ENCODE measurements around the gene HIP1R.
A peak's percentile ranks its signal among the peaks of the same experiment; 100 is the strongest.

Gene HIP1R

DNA sequence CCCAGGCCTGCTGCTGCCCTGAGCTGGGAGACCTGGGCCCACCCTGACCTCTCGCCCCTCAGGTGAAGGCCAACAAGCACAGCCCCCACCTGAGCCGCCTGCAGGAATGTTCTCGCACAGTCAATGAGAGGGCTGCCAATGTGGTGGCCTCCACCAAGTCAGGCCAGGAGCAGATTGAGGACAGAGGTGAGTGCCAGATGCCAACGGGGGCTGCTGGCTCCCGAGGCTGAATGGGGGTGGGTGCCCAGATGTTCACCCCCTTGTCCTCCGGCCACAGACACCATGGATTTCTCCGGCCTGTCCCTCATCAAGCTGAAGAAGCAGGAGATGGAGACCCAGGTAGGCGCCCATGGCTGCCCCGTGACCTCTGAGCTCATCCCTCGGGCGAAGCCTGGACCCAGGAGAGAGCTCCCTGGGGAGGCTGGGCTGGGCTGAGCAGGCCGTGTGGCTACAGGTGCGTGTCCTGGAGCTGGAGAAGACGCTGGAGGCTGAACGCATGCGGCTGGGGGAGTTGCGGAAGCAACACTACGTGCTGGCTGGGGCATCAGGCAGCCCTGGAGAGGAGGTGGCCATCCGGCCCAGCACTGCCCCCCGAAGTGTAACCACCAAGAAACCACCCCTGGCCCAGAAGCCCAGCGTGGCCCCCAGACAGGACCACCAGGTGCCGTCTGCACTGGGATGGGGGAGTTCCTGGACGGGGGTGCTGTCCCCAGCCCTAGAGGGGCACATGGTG, 25.8 kb downstream of the HIP1R start:
- no peak for DNase-seq

DNA sequence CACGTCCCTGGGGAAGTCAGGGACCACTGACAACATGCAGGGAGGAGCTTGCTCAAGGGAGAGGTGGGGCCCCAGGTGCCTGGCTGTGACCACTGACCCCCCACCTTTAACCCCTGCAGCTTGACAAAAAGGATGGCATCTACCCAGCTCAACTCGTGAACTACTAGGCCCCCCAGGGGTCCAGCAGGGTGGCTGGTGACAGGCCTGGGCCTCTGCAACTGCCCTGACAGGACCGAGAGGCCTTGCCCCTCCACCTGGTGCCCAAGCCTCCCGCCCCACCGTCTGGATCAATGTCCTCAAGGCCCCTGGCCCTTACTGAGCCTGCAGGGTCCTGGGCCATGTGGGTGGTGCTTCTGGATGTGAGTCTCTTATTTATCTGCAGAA, 26.3 kb downstream of the HIP1R start:
- no peak for DNase-seq

DNA sequence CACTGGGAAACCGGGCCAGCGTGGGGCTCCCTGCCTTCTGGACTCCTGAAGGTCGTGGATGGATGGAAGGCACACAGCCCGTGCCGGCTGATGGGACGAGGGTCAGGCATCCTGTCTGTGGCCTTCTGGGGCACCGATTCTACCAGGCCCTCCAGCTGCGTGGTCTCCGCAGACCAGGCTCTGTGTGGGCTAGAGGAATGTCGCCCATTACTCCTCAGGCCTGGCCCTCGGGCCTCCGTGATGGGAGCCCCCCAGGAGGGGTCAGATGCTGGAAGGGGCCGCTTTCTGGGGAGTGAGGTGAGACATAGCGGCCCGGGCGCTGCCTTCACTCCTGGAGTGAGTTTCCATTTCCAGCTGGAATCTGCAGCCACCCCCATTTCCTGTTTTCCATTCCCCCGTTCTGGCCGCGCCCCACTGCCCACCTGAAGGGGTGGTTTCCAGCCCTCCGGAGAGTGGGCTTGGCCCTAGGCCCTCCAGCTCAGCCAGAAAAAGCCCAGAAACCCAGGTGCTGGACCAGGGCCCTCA, 26.9 kb downstream of the HIP1R start:
- no peak for DNase-seq

DNA sequence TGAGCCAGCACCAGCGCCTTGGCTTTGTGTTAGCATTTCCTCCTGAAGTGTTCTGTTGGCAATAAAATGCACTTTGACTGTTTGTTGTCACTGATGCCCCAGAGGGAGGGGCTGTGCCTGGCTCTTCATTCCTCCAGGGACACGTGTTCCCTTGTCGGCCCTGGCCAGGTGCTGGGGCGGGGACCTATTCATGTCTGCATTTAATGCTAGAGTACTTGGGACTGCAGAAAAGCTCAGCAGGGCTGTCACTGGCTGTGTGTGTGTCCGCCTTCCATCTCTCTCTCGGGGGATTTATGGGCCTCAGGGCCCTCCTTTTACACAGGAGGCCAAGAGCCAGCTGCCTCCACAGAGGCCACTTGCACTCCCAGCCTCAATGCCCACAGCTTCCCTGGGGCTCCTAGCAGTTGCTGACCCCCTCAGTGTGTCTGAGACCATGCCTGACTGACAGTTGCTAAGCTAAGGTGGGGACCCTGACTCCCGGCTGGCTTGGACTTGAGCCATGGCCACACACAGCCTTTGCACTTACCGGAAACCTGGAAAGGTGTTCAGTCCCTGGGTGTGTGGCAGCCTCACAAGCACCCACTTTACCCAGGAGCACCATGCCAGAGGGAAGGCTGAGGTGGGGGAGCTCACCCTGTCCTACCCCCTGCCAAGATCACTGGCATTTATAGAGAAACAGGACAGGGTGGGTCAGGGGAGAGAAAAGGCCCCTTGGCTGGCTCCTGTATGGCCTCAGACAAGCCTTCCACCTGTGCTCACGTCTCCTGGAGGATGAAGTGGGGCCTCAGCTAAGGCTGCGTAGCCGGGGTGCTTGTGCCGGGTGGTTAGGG, 27.8 kb downstream of the HIP1R start:
- DNase-seq = peak; percentile 77 to 90

DNA sequence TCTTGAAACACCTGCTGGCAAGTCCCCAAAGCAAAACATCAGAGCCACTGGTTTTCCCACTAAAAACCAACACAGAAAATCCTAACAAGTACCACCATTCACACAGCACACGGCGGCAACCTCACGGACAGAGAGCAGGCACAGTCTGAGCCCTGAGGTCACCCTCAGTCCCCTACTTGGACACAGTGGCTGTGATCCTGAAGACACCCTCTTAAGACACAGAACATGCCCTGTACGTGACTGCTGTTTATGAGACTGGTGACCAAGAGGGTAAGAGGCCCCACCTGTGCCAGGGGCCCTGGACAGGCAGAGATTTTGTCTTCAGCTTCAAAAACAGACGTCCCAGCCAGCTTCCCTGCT, 29.6 kb downstream of the HIP1R start:
- no peak for DNase-seq

DNA sequence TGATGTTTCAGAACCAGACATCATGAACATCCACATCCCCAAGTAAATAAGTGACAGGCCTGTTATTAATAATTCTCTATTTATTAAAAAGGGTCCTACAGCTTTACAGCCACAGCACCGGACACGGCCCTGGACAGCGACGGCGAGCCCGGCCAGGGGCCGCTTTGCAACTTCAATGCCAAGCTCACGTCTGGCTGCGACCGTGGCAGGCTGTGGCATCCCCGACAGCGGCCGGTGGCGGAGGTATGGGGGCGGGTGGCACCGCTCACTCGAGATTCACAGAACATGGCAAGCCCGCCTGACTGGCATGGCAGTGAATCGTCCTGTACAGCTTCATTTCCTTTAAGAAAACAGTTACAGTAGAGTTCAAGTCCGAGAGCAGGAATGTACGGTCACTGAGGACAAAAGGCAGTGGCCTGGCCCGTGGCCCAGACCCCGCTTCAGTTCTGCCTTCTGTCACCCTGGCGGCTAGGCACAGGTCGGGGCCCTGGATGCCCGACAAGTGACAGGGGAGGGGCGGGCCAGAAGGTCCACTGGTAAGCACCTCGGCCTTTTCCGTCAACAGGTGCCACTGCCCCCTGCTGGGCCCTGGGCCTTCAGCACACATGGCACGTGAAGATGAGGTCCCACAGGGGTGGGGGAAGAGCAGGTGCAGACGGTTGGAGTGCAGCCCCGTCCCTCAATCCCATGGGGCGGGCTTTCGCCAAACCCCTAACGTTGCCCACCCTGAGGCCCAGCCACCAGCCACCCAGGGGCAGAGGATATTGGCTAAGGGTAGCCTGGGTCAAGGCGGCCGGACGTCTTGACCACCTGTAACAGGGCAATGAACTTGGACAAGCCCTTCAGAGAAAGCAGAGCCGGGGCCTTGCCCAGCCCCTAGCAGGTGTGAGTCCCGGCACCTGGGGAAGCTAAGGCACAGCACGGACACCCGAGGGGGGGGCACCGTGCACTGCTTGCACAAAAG, 30.3 kb downstream of the HIP1R start:
- no peak for DNase-seq

DNA sequence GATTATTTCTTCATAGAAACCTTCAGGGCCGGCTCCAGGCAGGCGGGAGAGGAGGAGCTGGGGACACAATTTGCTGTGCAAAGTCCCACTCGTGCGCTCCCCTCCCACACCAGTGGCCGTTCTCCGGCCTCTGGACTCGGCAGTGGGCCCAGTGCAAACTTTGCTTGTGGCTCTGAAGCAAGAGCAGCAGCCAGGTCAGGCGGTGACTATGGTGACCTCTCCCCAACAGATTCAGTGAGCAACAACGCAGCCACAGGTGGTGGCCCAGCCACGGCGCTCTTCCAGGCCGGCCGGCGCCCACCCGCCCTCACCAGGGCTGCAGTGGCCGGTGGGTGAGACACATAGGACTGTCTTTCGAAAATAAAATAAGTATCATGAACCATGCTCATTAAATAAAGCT, 31.1 kb downstream of the HIP1R start:
- no peak for DNase-seq

DNA sequence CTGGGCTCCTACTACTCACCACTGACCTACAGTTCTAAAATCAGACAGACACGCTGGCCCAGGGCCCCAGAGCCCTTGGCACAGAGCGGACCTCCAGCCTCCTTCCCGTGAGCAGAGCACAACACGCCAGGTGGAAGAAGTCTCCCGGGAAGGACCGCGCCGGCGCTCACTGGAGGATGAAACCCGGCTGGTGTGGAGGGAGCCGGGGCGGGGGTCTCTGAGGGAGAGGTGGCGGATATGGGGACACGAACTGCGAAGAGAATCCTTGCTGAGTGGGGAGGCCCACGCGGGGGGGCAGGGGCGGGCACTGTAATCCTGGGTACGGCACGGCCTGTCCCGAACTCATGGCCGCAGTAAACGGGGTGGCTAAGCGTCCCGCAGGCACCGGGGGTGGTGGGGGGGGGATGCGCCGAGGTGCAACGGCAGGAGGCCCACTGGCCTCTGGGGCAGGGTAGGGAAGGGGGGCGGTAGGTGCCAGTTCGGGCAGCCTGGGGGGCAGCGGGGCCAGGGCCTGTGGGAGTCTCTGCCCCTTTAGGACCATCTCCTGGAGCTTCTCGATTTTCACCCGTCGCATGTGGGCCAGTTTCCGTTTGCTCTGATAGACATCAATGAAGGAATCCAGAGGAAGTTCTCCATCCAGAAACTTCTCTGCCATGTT, 31.8 kb downstream of the HIP1R start:
- DNase-seq = no peak

DNA sequence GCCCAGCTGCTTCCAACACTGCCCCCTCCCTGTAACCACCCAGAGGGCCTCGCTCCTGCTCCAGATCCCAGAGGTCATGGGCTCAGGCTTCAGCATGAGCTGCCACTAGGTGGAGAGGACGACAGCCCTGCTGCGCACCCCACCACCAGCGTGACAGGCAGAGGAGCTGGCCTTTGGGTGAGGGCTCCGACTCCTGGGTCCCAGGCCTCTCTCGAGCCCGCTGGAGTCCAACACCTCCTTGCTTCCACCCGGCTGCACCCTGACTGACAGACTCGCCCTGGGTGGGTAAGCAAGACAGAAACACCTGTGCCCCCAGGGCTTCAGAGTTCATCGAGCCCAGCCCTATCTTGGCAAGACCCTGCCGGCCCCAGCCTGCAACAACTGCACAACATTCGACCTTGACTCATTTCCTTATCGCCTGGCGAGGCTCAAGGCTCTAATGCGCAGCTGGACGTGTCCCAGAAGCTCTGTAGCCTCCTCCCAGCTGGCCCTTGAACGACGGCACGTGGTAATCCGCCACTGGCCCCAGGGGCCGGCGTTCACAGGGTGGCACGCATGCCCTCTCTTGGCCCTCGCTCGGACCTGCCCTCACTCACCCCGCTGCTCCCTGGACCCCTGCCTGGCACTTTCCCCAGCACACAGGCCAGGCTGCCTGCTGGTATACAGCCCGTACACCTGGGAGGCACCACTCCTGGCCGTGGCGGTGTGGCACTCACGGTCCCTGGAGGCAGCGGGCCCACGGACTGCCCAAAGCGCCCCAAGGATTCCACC, 32.6 kb downstream of the HIP1R start:
- DNase-seq = no peak

DNA sequence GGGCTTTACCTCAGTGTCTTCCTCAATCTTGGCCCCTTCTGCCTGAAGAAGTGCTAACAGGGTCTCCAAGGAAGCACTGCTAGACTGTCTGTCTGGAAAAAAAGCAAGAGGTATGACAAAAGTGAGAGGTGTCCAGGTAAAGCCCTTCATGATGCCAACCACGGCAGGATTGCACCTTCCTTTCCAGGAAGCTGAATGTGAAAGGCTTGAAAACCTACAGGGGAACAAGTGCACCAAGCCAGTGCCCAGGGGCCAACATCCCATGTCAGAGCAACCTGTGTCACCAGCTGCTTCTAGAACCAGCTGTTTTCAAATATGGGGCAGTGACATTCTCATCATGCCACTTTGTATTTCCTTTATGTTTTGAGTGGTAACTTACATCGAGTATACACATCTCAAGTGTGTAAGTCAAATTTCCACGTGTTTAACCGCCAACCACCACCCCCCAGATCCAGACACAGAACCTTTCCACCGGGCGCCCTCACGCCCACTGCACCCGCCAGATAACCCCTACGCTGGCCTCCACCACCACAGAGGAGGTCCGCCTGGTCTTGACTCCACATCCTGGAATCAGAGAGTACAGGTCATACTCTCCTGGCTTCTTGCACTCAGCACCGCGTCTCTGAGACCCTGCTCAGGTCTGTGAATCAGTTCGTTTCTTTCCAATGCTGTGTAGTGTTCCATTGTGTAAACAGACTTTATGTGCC, 33.4 kb downstream of the HIP1R start:
- DNase-seq = no peak

DNA sequence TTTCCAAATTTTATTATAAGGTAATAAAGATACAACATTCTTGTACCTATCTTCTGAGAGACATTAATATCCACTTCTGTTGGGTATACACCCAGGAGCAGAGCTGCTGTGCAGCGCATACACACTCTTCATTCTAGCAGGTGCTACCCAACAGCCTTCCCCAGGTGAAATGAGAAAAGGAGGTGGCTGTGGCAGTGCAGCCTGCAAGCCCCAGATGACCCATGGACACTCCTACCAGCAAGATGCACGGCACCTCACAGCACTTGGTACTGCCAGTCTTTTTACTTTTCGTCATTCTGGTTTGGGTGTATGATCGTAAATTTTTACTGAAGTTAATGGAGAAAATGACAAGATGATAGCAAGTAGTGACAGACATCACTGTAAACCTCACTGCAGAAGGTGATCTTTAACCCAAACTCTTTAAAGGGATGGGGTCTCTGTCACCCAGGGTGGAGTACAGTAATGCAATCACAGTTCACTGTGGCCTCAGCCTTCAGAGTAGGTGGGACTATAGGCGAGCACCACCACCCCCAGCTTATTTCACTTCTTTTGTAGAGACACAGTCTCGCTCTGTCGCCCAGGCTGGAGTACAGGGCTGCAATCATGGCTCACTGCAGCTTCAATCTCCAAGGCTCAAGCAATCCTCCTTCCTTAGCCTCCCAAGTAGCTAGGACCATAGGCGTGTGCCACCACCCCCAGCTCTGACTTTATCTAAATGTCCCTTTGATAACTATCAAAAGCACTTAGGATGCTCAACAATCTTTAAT, 34.1 kb downstream of the HIP1R start:
- DNase-seq = no peak

DNA sequence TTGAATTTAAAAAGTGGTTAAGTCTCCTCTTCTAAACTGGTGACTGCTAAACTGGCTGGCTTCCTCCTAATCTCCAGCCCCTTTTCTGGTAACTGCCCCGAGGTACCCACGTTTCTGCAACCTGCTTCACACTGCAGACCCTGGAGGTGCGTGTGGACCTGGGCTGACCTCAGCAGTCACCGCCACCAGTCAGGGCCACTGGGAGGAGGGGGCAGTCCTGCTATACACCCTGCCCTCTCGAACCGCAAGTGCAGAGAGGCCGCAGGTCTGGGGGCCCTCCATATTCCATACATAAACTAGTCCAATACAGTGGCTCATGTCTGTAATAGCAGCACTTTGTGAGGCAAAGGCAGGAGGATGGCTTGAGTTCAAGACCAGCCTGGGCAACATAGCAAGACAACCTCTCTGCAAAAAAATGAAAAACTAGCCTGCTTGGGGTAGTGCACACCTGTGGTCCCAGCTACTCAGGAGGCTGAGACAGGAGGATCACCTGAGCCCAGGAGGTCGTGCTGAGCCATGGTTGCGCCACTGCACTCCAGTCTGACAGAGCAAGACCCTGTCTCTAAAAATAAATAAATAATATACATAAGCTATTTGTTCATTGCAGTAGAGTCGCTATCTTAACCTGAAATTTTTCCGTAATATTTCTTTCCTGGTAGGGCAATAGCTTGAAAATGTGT, 35.0 kb downstream of the HIP1R start:
- no peak for DNase-seq

DNA sequence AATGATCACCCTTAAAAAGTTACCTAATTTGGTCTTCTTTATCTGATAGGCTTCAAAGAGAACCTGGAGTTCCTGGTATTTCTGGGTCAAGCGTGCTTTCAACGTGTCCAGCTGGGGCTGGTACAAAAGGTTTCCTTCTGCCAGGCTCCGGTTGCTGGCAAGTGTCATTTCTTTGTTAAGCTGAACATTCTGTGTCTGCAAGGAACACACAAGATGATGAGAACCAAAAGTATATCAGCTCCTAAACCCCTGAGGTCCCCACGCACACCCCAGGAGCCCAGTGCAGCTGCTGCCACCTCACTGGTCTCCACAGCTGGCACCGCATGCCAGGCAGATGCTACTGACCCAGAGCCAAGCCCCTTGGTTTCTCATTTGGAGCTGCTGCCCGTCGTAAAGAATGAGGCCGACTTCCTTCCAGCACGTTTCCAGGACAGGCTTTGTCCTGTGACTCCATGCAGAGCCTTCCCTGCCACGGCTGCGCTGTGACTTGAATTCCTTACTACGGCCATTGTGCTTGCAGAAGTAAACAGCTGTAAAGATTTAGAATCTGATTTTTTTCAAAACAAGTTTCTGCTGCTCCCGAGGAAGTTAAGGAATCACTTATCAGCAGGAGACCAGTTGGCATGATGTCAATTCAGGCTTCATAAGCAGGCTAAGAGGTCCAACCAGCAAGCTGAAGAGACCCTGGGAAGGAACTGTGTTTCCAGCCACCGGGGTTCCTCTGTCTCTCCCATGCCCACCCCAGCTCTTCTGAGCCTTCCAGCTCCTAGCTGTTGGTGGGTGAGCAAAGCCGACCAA, 35.8 kb downstream of the HIP1R start:
- DNase-seq = no peak

DNA sequence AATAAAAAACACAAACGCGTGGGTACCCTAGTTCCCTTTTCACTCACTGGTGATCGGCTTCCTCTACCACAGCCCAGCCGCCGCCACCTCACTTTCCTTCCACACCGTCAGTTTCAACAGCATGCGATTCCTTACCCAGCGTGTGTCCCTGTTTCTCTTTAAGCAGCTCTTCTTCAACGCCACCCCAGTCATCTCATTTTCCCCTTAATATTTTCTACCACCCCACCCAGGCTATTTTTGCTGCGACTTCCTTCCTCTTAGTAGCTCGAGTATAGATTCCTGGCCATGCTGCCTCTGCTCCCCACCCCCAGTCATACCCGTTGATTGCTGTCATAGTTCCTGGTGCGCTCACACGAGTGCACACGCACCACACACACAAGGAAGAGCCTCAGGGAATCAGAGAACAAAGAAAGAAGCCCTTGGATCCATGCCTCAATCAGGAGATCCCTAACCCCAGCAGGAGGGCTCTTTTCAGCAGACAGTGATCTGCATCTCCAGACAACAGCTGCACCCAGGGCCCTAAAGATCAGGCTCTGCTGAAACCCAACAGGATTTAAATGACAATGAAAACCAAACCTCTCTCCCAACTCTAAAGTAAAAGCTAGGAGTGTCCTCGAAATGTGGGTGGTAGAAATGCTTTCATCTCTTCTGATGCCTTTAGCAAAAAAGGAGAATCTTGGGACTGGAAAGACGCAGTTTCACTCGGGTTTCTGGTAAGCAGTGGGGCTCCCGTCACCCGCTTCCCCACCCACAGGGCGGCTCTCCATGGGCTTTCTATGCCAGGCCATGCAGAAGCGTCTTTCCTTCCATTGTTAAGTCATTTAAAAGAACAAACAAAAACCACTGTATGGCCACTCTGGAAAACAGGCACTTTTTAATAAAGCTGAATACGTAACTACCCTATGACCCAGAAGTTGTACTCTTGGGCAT, 36.9 kb downstream of the HIP1R start:
- peak; percentile 71 to 86 for DNase-seq

DNA sequence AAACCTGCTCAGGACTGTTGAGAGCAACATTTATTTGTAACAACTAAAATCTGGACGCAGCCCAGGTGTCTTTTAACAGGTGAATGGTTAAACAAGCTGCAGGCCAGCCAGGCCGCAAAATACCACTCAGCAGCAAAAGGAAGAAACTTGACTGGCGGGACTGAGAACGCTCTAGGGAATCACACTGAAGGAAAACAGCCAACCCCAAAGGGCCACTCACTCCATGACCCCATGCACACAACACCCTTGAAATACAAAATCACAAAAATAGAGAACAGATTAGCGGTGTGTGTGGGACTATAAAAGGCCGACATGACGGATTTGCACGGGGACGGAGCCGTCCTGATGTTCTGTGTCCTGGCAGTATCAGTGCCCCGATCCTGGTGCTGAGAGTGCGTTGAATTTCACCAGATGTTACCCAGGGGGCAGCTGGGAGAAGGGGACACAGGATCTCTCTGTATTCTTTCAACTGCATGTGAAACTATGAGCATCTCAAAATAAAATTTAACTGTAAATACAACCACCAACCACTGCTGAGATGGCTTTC, 37.6 kb downstream of the HIP1R start:
- no peak for DNase-seq

DNA sequence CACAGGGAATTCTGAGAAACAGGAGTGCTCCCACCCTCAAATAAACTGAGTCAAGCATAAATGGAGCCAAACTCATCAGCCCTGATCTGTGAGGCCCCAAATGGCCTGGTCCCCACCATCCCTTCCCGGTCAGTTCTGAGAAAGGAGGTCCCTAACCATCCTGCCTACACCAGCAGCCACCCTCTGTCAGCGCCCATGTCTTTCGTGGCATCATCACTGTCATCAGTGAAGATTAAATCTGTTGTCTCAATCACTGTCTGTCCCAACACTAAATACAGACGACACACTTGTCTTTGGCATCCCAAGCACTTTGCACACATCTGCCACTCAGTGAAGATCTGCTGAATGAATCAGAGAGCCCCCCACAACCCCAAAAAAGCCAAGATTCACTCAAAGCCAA, 38.3 kb downstream of the HIP1R start:
- no peak for DNase-seq

DNA sequence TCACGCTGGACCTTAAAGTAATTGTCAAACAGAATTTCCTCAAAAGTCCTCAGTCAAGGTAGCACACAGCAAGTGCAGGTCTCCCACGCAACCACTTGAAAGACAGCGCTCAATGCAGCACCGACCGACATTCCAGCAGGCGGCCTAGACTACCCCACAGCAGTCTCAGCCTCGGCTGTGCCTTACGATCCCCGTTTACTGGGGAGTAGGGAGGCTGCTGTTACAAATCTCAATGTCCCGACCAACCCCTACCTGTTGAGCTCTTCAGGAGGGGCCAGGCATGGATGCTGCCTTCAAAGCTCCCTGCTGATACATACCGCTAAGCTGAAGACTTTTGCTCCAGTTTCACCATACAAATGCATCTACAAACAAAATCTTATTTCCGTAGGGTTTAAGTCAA, 38.8 kb downstream of the HIP1R start:
- no peak for DNase-seq

Measured in NCI-H187 (cell line).